CD4-positive, alpha-beta T cell treated with Interleukin-6 at 100 ng/mL for 8 hours (primary cell): Measurements from ENCODE around the gene S100A2.

Experiments
- DNase-seq: peaks from one replicate; pipeline ENCODE4 v3.0.0-alpha.2; 2020; ENCODE audit warnings: mixed read lengths, low spot score

Gene S100A2

DNA sequence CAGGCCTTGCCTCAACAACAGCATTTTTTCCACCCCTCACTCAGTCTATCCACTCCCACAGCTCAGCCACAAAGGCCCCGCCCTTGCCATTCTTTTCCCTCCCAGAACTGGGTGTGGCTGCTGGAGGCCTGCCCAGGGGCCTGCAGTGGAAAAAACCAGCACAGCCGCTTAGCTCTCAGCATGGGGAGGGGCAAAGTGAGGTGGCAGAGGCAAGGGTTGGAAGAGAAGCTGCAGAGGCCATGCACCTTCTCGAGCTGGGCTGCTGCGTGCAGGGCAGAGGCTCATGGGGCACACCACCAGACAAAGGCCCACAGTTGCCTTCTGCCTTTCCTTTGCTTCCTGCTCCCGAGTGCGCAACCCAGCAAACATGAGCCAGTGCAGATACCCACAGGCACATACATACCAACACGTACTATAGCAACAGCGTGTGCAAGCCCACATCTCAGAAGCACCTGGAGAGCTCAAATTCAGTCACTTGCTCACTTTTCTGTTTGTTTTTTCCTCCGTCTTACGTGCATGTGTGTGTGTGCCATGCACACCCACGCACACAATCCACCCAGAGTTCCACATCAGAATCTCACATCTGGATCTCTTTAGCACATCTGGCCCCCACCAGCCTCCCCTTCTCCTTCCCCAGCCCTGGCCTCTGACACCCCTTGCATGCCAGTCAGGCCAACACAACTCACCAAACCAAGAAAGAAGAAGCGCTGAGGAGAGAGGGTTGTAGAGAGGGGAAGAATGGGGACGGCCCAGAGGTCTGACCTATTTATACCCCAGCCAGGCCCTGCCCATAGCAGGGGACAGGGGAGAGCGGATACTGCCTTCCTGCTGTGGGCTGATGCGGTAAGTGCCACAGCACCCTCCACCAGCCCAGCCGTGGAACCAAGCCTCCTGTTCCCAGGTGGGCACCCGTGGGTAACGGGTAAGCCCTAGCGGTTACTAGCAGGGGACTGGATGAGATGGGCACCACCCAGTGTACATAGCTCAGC, 20.3 kb downstream of the S100A2 start, which contains the start of gene S100A4:
S100A4 (minus strand) TSS at position 740 of the 989 bp plus-strand sequence. CDS start 1,012 bp downstream, outside the sequence.
- peak; percentile 95 for DNase-seq

DNA sequence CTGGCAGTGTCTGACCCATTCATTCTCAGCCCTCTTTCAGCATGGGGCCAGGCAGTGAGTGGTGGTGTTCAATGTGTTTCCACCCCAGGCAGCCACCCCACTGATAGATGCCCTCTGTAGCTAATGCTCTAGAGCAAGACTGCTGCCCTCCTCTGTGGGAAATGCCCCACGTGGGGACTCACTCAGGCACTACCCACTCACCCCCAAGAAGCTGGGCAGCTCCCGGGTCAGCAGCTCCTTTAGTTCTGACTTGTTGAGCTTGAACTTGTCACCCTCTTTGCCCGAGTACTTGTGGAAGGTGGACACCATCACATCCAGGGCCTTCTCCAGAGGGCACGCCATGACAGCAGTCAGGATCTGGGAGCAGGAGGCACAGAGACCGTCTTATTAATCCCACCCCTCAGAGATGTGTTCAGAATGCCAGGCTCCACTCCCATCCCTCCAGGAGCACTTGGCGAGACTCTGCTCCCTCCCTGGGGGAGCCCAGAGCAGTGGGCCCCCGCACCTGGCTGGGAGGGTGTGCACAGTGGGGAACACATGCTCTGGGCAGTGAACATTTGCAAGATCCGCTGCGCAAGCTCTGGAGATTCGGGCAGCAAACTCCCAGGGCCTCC, 21.1 kb downstream of the S100A2 start:
- no peak for DNase-seq

DNA sequence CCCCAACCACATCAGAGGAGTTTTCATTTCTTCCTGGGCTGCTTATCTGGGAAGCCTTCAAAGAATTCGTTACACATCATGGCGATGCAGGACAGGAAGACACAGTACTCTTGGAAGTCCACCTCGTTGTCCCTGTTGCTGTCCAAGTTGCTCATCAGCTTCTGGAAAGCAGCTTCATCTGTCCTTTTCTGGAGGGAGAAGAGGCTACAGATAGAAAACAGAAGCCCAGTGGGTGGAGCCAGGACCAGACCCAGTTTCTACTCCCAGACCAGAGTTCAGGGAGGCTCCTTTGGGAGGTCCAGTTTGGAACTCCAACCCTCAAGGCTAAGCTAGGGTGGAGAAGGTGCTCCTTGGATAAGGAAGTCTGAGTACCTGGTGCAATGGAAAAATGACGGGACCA, 21.9 kb downstream of the S100A2 start:
- no peak for DNase-seq

DNA sequence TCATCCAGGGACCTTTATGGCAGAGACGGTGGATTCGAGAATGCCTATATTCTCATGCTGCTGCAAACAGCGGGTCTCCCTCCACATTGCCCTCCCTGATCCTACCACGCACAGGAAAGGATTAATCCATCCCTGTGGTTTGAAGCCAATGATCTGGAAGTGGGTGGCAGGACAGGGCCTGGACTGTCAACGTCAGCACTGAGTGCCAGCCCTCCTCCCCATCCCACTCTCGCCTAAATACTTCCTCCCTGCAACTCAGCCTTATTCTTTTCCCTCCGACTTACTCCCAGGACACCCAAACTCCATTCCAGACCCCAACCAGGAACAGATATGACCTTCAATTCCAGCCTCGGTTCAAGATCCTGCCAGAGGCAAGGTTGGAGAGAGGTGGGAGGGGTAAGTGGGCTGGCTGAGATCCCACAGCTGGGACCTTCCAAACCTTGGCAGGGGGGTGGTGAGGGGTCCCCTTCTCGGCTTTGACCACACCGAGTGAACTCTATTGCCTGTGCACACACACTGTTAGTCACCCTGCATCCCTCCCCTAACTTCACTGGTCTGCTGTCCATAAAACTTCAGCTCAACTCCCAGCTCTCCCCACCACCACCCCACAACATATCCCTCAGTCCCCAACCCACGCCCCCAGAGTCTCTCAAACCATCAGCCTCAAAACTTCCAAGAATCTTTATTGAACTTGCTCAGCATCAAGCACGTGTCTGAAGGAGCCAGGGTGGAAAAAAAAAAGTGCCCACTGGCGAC, 22.5 kb downstream of the S100A2 start:
- DNase-seq, result no peak

DNA sequence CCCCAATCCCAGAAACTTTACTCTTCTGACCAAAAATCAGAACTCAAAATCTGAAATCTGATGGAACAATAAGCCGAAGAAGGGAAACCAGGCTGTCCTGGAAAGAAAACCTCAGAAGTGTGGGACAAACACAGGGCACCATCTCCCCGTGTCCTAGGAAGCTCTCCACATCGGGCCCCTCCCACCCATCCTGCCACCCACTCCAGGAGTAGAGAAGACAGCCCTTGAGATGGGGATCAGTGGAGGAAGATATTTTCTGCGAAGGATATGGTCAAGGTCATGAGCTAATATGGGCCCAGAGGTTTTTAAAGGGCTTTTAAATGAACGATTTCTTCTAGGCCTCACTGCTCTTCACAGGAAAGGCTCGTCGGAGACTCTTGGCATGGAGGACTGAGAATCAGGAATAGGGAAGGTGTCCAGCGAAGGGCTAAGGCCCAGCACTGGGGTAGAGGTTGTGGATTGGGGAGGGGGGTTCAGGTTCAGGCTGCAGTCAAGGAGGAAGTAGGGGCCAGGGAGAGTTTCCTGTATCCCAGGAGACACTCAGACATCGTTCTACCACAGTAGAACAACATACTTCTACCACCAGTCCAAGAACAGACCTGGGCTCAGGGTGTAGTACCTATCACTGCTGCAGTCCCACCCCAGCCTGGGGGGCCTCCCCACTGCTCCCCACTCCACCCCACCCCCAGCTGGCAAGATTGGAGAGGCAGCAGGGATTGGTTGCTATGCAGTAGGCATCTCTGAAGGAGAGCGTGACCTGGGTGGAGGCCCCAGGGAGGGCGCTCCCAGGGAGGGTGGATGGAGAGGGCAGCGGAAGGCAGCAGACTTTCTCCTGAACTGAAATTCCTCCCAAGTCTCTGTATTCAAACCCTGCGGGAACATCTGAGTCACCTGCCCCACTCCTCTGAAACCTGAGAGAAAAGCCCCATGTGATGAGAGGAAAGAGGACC, 23.7 kb downstream of the S100A2 start:
- DNase-seq, result no peak

DNA sequence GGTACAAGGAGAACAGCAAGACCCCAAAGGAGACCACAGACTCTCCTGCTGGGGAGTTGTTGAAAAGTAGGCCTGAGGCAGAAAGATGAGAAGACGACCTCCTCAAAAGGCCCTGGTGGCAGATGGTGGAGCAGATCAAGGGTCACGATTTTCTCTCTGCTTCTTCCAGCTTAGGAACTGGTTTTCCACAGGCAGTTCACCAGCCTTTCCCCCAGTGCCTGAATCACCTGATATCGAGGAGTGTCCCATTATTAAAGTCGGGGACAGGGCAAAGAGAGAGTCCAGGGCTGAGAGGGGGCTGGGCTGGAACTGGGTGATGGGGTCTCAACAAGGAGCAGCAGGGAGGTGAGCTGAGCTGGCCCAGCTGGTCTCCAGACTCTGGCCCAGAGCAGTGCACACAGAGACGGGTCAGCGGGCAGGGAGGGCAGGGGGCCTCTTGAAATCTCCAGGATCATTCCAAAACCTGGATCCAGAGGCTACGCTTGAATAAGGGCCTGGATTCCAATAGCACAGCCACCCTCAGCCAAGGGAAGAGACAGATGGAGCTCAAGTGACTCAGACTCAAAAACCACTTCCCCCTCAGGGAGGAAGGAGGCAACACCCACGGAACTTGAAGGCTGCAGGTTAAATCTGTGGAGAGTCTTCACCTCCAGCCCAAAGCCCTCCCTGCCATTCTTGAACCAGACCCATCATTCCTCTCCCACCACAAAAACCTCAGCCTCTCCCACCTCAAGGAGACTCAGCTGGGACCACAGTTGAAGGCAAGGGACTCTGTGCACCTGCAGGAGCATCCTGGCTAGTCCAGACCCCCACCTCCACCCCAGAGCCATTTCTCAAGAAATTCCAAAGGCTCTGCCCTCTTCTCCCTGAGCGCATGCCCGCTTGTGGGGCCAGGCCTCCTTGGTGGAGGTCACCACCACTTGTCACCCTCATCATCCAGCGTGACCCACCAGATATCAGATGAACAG, 25.0 kb downstream of the S100A2 start, which contains the start of gene S100A5:
S100A5 (minus strand) TSS at position 541 of the 968 bp plus-strand sequence. CDS start 743 bp downstream, outside the sequence.
- DNase-seq, result peak; percentile 80

DNA sequence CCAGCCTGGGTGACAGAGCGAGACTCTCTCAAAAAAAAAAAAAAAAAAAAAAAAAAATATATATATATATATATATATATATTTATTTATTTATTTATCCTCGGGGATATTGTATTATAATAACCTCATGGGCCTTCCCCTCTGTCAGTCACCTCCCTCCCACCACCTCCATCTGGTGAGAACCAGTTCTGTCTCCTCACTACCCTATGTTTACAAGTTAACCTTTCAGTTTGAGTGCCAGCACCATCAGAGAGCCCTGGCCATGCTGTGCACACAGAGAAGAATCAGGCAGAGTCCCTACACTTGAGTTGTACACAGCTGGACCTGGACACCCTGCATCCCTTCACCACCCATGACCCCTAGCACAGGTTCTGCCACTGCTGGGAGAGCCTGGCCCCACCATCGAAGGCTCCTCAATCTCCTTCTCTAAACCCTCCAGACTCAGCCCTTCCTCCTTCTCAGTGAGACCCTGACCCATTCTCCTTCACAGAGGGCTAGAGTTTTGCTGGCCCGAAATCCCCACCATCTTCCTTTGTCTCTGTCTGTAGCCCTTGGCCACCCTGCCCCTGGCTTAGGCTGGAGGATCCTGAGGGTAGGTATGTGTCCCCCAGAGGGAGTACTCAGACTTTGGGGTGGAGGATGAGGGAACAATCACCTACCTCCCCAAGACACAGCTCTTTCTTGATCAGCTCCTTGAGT, 26.1 kb downstream of the S100A2 start:
- DNase-seq, result no peak

DNA sequence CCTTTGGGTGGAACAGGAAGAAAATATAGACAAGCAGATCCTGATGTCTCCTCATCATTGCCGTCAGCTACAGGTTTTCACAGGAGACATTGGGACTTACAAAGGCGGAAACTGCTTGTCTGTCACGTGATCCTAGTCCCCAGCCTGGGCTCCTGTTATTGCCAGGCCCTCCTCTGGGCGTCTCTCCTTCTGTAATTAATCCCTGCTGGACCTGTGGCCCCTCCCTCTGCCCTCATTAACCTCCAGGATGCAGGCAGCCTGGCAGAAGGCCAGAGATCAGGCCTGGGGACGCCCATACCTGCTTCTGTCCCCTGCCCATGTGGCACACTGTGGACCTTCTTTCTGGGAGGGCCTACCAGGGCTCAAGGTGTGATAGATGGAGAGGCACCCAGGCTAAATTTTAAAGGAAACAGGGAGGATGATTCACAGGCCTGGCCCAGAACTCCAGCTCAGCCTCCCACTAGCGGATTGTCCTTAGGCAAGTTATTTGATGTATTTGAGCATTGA, 27.3 kb downstream of the S100A2 start:
- DNase-seq, result no peak

DNA sequence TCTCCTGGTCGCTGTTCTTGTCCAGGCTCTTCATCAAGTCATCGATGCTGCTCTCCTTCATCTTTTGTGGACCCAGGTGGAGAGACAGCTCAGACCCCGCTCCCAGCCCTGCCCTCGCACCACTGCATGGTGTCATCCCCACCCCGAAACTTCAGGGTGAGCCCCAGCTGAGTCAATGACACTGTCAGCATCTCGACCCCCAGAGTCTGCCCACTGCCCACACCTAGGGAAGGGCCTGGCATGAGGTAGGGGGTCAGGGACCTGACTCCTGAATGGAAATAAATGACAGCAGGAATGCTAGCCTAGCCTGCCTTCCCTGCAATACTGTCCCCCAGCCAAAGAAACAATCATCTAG, 28.3 kb downstream of the S100A2 start:
- no peak for DNase-seq

DNA sequence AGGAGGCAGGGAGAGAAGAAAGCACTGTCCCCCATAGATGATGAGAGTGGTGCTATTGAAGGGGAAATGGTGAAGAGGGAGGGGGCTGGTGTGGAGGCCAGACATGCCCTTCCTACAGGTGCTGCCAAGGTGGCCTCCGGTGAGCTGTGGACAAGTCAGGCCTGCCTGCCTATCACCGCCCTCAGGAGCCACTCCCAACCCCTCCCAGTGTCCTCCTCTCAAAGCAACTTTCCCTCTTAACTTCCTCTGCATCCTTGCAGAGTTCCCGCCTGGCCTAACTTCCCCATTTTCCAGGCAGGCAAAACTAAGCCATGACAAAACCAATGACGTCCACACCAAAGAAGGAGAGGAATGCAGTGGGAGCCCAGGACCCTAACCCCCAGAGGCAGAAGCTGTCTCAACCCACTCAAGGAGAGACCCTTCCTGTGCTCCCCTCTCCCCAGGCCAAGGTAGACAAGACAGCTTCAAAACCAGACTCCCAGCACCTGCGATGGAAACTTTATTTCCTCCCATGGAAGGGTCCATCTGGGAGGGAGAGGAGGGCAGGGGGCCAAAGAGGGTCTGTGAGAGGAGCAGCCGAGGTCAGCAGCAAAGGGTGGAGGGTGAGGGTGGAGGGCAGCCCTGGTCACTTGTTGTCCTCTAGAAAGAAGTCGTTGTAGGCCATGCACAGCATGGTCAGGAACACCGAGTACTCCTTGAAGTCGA, 28.8 kb downstream of the S100A2 start:
- DNase-seq, result no peak

DNA sequence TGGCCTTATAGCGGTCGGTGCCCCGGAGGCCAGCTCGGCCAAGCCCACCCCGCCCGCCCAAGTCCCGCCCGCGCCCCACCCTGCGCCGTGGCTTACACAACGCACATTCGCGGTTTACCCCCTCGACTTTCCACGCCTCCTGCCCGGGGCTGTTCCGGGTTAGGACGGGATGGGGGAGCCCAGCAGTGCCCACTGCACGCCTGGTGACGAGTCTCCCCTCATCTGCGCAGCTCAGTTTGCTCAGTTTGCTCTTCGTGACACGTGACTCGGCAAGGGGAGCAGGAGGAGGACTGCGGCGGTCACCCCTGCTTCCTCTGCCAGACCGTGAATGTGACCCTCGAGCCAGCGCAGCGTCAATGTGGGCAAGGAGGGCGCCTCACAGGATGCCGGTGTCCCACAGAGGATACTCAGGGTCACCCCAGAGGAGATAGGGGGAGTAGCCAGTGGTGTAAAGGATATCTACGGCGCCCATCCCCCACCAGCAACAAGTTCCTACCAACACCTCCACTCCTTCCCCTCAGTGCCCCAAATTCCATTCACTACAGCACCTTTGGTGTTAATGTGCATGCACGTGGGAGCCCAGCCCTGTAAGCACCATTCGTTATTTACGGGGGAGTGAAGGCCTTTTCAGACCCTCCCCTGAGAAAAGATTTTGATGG, 29.5 kb downstream of the S100A2 start:
- peak; percentile 82 for DNase-seq

DNA sequence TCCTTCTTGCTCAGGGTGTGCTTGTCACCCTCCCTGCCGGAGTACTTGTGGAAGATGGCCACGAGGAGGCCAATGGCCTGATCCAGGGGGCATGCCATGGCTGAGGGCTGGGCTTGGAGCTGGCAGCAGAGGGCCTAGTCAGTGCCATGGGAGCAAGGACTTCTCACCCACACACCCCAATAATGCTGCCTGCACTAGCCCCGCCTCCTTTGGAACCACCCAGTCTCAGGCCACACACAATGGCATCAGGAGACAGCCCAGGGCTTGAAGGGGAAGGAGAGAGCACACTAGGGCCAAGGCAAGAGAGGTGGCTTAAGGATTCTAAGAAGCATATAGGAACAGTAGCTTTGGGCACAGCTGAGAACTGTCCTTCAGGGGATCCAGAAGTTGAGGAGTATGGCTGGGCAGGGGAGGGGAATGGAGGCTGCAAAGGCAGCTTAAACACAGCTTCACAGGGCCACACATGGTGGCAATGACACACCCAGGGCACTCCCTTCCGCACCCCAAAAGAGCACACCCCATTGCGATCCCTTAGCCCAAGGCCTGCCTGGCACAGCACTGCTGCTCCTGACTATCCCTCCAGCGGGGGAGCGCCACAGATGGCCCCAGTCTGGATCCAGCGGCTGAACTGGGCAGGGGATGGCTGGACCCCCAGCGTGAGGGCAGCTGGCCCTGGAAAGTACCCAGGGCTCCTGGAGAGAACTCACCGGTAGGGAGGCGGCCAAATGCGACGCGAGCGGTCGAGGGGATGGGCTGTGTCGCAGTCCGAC, 30.2 kb downstream of the S100A2 start, which contains the start of gene S100A6:
S100A6 (minus strand) TSS at position 750 of the 770 bp plus-strand sequence; CDS start at position 98, 652 bp downstream.
- peak; percentile 50 for DNase-seq

DNA sequence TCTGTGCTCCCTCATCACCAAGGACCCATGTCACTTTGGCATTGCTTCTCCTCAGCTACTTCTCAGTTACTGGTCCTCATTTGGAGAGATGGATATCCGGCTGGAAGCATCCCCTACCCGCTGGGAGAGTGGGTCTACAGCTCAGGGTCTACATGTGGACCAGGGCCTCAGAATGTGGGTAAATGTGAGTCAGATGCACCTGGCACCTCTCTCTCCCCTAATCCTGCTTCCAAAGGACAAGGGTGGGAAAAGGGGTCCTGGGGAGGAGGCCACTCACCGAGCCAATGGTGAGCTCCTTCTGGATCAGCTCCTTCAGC, 30.8 kb downstream of the S100A2 start:
- DNase-seq, result no peak

DNA sequence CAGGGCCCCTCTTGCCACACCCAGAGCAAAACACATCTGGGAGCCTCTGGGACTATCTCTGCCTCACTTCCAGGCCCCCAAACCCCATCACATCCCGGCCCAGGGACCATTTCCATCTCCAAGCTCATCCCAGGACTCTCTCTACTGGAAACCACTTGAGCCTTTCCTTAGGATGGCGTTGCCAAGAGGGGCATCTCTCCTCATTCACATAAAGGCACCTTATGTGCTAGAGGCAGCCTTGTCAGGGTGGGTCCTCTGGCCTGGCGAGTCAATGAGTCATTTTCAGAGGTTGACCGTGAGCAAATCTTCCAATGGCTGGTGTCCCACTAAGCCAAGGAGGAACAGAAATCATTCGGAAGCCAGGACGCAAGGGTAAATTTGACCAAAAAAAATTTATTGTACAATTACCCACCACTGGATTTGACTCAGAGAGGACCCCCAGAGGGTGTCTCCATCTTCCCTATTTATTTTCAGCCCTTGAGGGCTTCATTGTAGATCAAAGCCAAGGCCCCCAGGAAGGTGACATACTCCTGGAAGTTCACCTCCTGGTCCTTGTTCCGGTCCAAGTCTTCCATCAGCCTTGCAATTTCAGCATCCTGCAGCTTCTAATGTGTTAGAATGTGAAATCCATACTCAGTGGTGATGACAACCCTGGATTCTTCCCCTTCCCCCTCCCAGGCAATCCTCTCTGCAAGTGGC, 31.3 kb downstream of the S100A2 start:
- no peak for DNase-seq

DNA sequence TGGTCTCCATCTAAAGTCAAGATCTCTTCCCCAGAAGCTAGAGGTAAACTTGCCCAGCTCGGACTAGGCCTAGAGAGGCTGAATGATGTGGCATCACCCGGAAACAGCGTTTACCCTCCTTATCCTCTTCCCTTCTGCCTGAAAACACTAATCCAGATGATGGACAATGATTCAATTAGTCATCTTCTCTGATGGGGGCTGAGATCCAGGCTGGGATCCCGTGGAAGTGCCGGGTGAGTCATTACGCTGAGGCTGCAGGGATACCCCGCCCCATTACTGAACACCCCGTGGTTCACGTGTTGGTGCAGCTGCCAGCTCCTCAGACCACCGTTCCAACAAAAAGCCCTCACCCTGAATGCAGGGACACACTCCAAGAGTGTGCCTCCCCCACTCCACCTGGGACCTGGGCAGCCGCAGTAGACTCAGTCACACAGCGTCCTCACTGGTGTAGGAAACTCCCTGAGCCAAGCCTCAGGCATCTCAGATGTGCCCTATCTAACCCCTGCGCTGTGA, 31.9 kb downstream of the S100A2 start:
- DNase-seq, result no peak
